NCI-H2107 (cell line): Measurements from ENCODE around the gene TMEM72.

Experiments
- DNase-seq: peaks from one replicate; lab custom pipeline; 2025; lab: John Stamatoyannopoulos, UW

The TMEM72 gene

DNA sequence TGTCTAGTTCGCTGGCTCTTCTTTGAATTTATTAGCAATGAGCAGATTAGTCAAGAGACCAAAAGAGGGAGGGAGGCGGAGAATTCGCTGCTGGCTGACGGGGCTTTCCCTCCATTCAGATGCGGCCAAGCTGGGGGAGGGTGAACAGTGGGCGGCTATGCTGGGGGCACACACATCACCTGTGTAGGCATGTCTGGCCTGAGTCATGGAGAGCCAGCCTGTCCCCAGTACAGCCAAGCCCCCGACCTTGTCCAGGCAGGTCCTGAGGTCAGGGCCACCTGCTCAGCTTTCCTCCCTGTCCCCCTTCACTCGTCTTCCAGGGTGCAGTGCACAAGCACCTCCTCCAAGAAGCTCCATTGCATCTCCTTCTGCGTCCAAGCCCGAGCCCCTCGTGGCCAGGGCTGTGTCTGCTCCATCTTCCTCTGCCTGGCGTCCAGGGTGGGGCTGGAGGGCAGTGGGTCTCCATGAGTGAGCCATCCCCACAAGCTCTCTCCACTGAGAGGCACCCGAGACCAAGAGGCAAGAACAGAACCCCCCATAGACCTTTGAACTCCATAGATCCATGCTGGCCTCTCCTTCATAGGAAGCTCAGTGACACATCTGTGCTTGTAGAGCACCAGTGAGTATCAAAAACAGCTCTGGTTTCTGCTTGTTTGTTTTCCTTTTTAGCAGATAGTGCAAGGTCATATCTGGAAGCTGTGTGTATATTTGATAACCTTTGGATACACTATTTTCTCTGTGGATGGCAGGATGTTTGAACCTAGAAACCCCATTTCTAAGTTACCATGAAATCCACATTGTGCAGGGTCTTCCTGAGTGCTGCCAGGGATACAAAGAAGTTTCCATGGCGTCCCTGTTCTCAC lies 69.4 kb downstream of the TMEM72 start:
- DNase-seq, result no peak

DNA sequence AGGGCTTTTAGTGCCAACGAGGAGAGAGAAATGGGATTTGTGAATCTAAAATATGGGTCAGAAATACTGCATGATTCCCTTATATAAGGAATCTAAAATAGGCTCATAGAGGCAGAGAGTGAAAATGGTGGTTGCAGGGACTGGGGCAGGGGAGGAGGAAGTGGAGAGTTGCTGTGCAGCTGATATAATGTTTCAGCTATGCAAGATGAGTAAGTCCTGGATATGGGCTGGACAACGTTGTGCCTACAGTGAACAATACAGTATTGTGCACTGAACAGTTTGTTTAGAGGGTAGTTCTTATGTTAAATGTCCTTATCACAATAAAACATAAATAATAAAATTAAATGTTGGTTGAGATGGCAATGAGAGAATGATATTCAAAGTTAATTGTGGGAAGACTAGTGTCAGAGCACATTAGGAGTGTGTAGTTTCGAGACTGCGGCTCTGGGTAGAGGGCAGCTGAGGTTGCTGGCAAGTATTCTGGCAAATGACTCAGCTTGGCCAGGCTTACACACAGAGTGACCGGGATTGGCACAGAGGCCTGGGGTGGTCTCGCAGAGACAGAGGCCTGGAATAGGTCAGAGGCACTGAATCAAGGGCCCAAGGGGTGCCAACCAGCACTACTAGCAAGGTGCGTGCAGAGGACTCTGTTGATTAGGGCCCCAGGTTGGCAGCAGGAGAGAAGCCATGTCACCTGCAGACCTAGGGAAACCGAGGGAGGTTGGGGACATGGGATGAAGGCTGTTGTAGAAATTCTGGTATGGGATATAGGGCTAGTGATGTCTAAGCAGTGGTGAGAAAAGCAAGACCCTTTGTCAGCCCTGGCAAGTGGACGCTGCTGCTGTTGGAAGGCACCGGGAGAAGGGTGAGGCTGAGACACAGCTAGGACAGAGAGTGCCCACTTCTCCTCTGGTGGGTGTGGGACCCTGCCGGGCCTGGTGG lies 70.3 kb downstream of the TMEM72 start:
- no peak for DNase-seq

GRCh38 chr10:44982114-44982460 lies 71.0 kb downstream of the TMEM72 start:
- no peak for DNase-seq

DNA sequence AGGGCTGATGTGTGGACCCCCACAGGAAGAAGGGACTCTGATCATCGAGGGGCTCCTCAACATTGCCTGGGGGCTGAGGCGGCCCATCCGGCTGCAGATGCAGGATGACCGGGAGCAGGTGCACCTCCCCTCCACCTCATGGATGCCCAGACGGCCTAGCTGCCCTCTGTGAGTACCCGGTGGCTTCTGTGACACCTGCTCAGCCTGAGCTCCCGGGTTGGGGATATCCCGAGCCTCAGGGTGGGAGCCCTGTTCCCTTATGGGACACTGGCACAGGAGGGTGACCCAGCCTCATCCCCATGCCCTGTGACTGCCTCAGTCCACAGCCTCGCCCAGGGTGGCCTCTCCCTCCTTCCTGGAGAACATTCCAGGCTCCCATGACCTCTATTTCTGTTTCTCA lies 71.4 kb downstream of the TMEM72 start:
- DNase-seq, result no peak

DNA sequence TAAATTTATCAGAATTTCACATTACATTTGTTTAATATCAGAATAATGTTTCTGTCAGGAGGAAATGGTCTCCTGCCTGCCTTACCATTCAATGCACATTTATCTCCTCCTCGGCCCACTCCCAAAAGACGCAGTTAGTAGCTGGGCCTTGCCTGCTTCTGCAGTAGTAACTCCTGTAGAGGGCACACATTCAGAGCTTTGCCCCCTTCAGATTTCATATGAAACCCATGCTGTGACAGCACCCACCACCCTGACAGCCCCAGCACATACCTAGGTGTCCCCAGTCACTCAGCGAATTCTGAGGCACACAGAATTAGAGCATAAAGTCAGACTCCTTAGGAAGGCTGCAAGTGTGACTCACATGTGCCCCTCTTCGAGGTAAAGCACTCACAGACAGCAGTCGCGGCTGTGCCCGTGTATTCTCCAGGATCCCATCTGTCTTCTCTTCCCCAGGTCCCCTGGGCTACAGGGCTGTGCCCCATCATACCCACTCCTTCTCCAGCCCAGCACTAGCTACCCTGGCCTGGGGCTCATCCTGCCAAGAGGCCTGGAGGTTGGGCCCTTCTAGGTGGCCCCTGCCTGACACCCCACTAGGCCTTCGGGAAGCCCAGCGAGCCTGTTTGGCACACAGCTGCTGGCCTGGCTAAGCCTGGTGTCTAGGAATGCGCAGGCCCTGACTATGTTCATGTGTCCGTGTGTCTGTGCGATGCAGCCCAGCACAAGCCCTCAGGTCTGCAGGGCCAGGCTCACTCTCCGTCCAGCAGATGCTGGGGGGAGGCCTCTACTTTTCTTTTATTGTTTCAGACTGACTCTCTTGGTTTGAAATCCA lies 72.1 kb downstream of the TMEM72 start:
- DNase-seq, result no peak

DNA sequence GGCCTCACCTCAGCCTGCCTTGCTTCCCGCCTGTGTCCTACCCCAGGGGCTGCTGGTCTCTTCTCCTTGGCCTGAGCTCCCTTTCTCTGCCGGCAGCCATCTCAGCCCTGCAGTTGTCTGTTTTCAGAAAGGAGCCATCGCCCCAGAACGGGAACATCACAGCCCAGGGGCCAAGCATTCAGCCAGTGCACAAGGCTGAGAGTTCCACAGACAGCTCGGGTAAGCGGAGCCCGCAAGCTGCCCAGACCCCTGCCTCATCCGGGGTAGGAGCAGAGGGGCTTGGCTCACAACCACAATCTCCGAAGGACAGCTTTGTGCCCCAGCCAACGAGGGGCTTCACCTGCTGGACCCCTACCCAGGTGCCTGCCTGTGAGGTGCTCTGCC lies 72.8 kb downstream of the TMEM72 start:
- no peak for DNase-seq

- DNase-seq, result no peak
Measured at GRCh38 chr10:44984671-44985101, 73.5 kb downstream of the TMEM72 start.

GRCh38 chr10:44985175-44985681 lies 74.1 kb downstream of the TMEM72 start:
- DNase-seq, result no peak

- no peak for DNase-seq
Measured at GRCh38 chr10:44986179-44986578, 75.0 kb downstream of the TMEM72 start.
